UCSD-AML1 (cell line): ENCODE data around the gene ASCC1.
A peak's percentile ranks its signal among the peaks of the same experiment; 100 is the strongest.

Experiments used
- DNase-seq: peaks from one replicate; lab custom pipeline; 2025; ENCODE audit not compliant: unreplicated experiment; lab: John Stamatoyannopoulos, UW

Gene ASCC1

GRCh38 chr10:72053690-72054089, 162.4 kb downstream of the ASCC1 start:
- no peak for DNase-seq

DNA sequence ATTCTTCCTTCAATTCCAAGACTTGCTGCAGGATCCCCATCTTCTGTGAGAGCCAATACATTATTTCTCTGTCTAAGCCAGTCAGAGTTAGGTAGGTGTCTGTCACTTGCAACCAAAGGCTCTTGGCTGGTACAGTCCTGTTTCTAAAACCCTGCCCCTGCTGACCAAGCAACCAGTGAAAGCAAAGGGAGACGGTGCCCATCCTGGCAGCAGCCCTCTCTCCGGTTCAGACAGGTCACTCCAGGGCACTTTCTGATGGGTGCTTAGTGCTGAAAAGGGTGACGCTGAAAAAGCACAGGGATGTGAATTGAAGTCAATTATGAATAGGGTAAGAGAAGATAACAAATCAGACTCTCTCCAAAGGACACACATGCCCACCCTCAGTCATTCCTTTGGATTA, 165.2 kb downstream of the ASCC1 start:
- DNase-seq, result no peak

- DNase-seq, result no peak
Measured at GRCh38 chr10:72049969-72050781, 165.9 kb downstream of the ASCC1 start.

DNA sequence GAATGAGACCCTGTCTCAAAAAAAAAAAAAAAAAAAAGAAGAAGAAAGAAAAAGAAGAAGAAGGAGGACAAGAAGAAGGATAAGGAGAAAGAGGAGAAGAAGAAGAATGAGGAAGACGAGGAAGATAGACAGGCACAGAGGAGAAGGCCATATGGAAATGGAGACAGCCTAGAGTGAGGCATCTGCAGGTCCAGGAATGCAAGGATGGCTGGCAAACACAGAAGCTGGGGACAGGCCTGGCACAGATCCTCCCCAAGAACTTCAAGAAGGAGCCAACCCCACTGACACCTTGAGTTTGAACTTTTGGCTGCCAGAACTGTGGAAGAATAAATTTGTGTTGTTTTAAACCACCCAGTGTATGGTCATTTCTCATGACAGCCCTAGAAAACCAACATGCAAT, 166.6 kb downstream of the ASCC1 start:
- no peak for DNase-seq

- peak; percentile 89 for DNase-seq
Measured at GRCh38 chr10:72048450-72049124, 167.5 kb downstream of the ASCC1 start.
